ENCODE data around the gene FSTL4. TPM values are rescaled to one million over a fixed set of nuclear protein-coding genes. Genes with fewer than 3 reads are reported as not detected.

FSTL4 gene
- total and polyA plus RNA-seq, 2 of the 4 experiments (the other 2 are of a cell fraction): 0.18 TPM; not detected in 1

DNA sequence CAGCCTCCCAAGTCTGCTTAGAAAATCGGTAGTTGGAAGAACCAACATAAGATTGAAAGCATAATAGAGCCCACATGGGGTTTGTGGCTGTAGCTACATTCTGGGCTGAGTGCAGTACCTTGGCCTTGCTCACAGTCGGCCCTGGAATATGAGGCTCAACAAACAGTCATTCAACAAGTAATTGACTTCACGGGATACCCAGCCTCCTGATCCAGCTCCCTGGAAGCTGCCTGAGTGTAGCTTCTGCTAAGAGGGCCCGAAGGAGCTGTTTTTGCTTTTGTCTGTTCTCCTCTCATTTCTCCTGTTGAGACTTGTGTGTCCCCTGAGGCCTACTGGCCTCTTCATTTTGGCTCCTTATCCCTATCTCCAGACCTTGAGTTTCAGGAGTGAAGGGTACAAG, 389.8 kb downstream of the FSTL4 start:
- CTCF ChIA-PET: no interaction called here
- Histone ChIP-seq H3K23ac (ENCODE audit: low read depth, low read length) (no peak overlapping the region), H3K9me3 (ENCODE audit: control insufficient read depth, insufficient read depth, low read length) (no peaks in the 10 kb centered on the region)

More for the DNA sequence above, 389.8 kb downstream of the FSTL4 start:
- H3K79me1 ChIP-seq (ENCODE audit: low read depth in 1 of 2, low read length in 2 of 2): no peaks in the 10 kb centered on the region
- no peak overlapping the region for H2AFZ ChIP-seq (replicated peaks; ENCODE audit: low read length, poor library complexity)
- no peak overlapping the region; the same call in 1 of the 2 replicates for H4K5ac ChIP-seq (ENCODE audit: low read depth, low read length)
- H4K20me1 ChIP-seq (ENCODE audit: insufficient read depth, low read length): no peaks in the 10 kb centered on the region
- H4K91ac ChIP-seq (ENCODE audit: insufficient read depth, low read depth, low read length): no peak overlapping the region
- H3K4me2 ChIP-seq (ENCODE audit: low read depth, low read length): no peak overlapping the region
- no peak overlapping the region for H2BK5ac ChIP-seq (ENCODE audit: low read depth, low read length, poor library complexity, severe bottlenecking)
- H3K9me1 ChIP-seq (ENCODE audit: insufficient read depth, low read length): peaks cover 17% of the 10 kb centered on the region; the same call in 1 of the 2 replicates
- H3K4me3 ChIP-seq (ENCODE audit: insufficient read depth, low read depth, low read length): no peak overlapping the region
- intact Hi-C loops (cut with micrococcal nuclease) (no loop called here), in situ Hi-C loops (cut with MboI; ENCODE audit: low sequenced_read_pairs) (no loop called here), dilution Hi-C loops (cut with HindIII; ENCODE audit: low sequenced_read_pairs, unreplicated experiment) (no loop called here)
- H2BK15ac ChIP-seq (ENCODE audit: low read depth, low read length): peak overlapping the region; percentile 68; the same call in 1 of the 3 replicates
- no peak for DNase-seq
- H2AK9ac ChIP-seq (replicated peaks; ENCODE audit: low read depth, low read length, poor library complexity): no peak overlapping the region
- H2AK5ac ChIP-seq (ENCODE audit: low read depth, low read length): no peak overlapping the region
- no peak overlapping the region; the same call in 1 of the 2 replicates for H3K18ac ChIP-seq (ENCODE audit: low read depth, low read length)
- H3K56ac ChIP-seq (ENCODE audit: extremely low read depth, insufficient read depth, low read length): no peak overlapping the region
- H3K36me3 ChIP-seq (ENCODE audit: control insufficient read depth, insufficient read depth, low read length): no peaks in the 10 kb centered on the region
- no peak for TF ChIP-seq SMC3 (IDR thresholded peaks at IDR 0.05; ENCODE audit: low read depth, low read length)
- no peak for TF ChIP-seq USF2 (IDR thresholded peaks at IDR 0.05; ENCODE audit: low read depth, low read length)
- no peak for TF ChIP-seq CHD1 (IDR thresholded peaks at IDR 0.05; ENCODE audit: low read depth, low read length)
- no peak for TF ChIP-seq POLR2A (IDR thresholded peaks at IDR 0.05; ENCODE audit: low read depth, low read length)
- no peak for TF ChIP-seq RCOR1 (IDR thresholded peaks at IDR 0.05; ENCODE audit: insufficient replicate concordance, low read length)
- no peak for TF ChIP-seq RAD21 (IDR thresholded peaks at IDR 0.05; ENCODE audit: low read length)
- no peak for TF ChIP-seq RFX5 (IDR thresholded peaks at IDR 0.05; ENCODE audit: low read depth, low read length)
- TF ChIP-seq FOS (IDR thresholded peaks at IDR 0.05; ENCODE audit: low read depth, low read length): no peak
- no peak for TF ChIP-seq CEBPB (IDR thresholded peaks at IDR 0.05; ENCODE audit: low read depth, low read length)
- no peak for TF ChIP-seq ELK1 (IDR thresholded peaks at IDR 0.05; ENCODE audit: borderline replicate concordance, low read depth, low read length)
- no peak for TF ChIP-seq MAFK (IDR thresholded peaks at IDR 0.05; ENCODE audit: low read depth, low read length)
- TF ChIP-seq CTCF (conservative IDR thresholded peaks at IDR 0.05; ENCODE audit: low read depth, low read length): no peak
- TF ChIP-seq NFE2L2 (IDR thresholded peaks at IDR 0.05; ENCODE audit: low read depth, low read length): no peak
- no peak for TF ChIP-seq MAZ (IDR thresholded peaks at IDR 0.05; ENCODE audit: borderline replicate concordance, low read depth, low read length)
- TF ChIP-seq MXI1 (IDR thresholded peaks at IDR 0.05; ENCODE audit: borderline replicate concordance, low read depth, low read length): no peak
- TF ChIP-seq BHLHE40 (IDR thresholded peaks at IDR 0.05; ENCODE audit: low read depth, low read length): no peak
- no peak overlapping the region for H3K27ac ChIP-seq (ENCODE audit: insufficient read depth, low read length)
- peak overlapping the region; percentile 50; the same call in 1 of the 2 replicates for H2BK120ac ChIP-seq (ENCODE audit: low read depth, low read length)
- no peak overlapping the region for H4K8ac ChIP-seq (ENCODE audit: low read depth in 2 of 2, low read length in 2 of 2)
- peak overlapping the region; percentile 44 for H2BK20ac ChIP-seq (ENCODE audit: low read depth, low read length)
- H3K4ac ChIP-seq (ENCODE audit: low read depth, low read length): peak overlapping the region; percentile 22; the same call in 1 of the 2 replicates
- 90% methylated on average over 3 of the region's 4 CpGs; no CpG with 5 or more reads in 1 of the 2 experiments for WGBS, 2 experiments (ENCODE audit: extremely low coverage in 2 of 2, insufficient read length in 1 of 2)
- POLR2A ChIA-PET (ENCODE audit: unreplicated experiment): no interaction called here
- no peak overlapping the region for H3K14ac ChIP-seq (replicated peaks; ENCODE audit: low read depth, low read length)
- no peaks in the 10 kb centered on the region for H3K27me3 ChIP-seq (ENCODE audit: control insufficient read depth, insufficient read depth, low read length)
- H3K9ac ChIP-seq (ENCODE audit: low read depth, low read length): no peak overlapping the region
- no TSS peak for BruUV-seq (replicated peaks)
- peaks cover 32% of the 10 kb centered on the region for H3K4me1 ChIP-seq (ENCODE audit: control insufficient read depth, insufficient read depth, low read length)
- ATAC-seq (ENCODE audit: low read depth): no peak

Measured in IMR-90 (cell line).